Measurements from ENCODE around the gene MYOF.
"Not testable (repeated sequence)": the region's sequence is repeated elsewhere in the genome, so short reads cannot be mapped to it uniquely, and the experiment has no call there.

Gene MYOF

GRCh38 chr10:93437086-93437945 lies 44.8 kb downstream of the MYOF start:
- in situ Hi-C loops (cut with MboI; ENCODE audit: low pct_unique_long_range_greater_than_20kb, low sequenced_read_pairs) = no loop called here
- DNase-seq = peak; percentile 63

DNA sequence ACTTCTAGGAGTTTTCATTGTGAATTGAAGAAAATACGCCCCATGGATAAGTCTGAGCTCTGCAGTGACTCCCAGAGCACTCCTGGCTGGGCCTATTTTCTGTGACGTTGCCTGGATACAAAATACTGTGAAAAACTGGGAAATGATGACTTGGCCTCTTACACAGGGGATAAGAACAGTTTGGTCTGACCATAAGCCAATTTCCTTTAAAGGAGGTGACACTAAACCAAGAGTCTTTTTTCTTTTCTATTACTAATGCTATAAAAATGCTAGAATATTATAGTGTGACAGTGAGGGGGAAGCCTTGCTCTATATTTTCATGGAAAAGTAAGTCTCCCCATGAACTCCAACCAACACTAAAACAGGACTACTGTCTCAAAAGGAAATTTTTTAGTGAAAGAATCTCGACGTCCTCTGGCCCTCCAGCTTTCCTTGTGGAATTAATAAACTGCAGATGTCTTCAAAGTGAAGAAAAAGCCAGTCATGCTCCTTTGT lies 45.5 kb downstream of the MYOF start:
- peak; percentile 43 for DNase-seq
- in situ Hi-C loops (cut with MboI; ENCODE audit: low pct_unique_long_range_greater_than_20kb, low sequenced_read_pairs) = no loop called here

DNA sequence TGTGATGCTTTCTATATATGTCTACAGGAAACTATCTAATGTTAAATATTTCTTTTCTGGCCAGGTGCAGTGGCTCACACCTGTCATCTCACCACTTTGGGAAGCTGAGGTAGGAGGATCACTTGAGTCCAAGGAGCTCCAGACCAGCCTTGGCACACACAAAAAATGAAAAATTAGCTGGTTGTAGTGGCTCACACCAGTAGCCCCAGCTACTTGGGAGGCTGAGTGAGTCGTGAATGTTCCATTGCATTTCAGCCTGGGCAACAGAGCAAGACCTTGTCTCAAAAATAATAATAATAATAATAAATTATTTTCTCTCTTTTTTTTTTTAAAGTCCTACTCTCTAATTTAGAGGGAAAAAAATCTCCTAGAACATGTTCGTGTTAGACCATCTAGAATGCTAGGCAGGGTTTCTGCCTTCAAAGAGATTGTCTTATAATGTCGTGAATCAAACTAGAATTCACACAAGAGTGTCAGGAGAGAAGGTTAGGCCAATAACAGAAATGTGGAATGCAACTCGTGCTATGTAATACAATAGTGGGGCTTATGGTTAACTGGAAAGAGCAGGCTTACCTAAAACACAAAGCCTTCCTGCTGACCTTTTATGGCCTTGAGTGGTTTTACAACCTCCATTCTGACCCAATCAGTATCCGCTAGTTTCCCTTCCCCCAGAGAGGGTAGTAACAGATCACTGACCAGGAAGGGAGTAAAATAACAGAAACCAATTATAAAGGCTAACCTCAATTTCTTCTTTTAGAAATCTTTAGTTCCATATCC lies 46.3 kb downstream of the MYOF start:
- in situ Hi-C loops (cut with MboI; ENCODE audit: low pct_unique_long_range_greater_than_20kb, low sequenced_read_pairs) = no loop called here
- DNase-seq = peak; percentile 71

DNA sequence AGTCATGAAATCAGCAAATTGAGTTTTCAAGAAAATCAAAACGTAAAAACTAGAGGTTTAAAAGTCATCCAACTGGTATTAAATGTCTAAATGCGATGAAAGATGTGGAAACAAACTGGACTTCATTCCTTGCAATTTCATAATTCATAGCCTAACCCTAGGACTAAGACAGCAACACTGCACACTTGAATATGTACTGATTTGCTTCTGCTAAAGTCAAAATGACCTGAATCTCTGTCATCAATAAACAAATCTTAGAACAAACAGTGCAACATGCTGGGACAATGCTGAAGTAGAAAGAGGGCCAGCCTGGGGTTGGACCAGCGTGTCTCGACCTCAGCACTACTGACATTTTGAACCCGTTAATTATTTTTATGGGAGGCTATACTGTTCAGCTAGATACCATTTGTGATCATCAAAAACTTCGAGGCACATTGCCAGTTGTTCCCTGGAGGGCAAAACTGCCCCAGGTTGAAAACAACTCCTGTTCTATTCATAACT lies 47.1 kb downstream of the MYOF start:
- DNase-seq = no peak
- in situ Hi-C loops (cut with MboI; ENCODE audit: low pct_unique_long_range_greater_than_20kb, low sequenced_read_pairs) = no loop called here

- no peak for DNase-seq
- in situ Hi-C loops (cut with MboI; ENCODE audit: low pct_unique_long_range_greater_than_20kb, low sequenced_read_pairs) = no loop called here
Observed at GRCh38 chr10:93431361-93431760, 50.8 kb downstream of the MYOF start.

GRCh38 chr10:93425861-93426260 lies 56.3 kb downstream of the MYOF start:
- DNase-seq = no peak
- in situ Hi-C loops (cut with MboI; ENCODE audit: low pct_unique_long_range_greater_than_20kb, low sequenced_read_pairs) = no loop called here

- in situ Hi-C loops (cut with MboI; ENCODE audit: low pct_unique_long_range_greater_than_20kb, low sequenced_read_pairs) = no loop called here
- DNase-seq = no peak
Observed at GRCh38 chr10:93422118-93422517, 60.0 kb downstream of the MYOF start.

DNA sequence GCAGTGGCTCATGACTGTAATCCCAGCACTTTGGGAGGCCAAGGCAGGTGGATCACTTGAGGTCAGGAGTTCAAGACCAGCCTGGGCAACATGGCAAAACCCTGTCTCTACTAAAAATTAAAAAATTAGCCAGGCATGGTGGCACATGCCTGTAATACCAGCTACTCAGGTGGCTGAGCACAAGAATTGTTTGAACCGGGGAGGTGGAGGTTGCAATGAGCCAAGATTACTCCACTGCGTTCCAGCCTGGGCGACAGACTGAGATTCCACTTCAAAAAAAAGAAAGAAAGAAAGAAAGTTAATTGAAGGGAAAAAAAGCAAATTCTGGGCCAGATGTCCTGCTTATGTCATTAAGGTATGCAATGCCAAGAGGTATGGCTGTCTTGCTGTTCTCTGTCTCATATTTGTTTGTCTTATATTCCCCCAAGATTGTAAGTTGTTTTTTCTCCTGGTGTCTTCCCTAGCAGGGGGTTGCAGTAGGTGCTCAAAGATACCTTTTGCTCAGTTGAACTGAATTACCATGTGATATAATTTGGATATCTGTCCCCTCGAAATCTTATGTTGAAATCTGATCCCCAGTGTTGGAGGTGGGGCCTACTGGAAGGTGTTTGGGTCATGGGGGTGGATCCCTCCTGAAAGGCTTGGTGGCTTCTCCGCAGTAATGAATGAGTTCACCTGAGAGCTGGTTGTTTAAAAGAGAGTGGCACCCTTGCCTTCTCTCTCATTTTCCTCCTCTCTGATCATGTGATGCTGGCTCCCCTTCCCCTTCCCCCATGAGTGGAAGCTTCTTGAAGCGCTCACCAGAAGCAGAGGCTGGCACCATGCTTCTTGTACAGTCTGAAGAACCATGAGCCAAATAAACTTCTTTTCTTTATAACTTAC lies 60.9 kb downstream of the MYOF start:
- DNase-seq = no peak
- in situ Hi-C loops (cut with MboI; ENCODE audit: low pct_unique_long_range_greater_than_20kb, low sequenced_read_pairs) = no loop called here

- DNase-seq = no peak
- in situ Hi-C loops (cut with MboI; ENCODE audit: low pct_unique_long_range_greater_than_20kb, low sequenced_read_pairs) = no loop called here
Observed at GRCh38 chr10:93420091-93420490, 62.0 kb downstream of the MYOF start.

GRCh38 chr10:93419016-93419415 lies 63.1 kb downstream of the MYOF start:
- in situ Hi-C loops (cut with MboI; ENCODE audit: low pct_unique_long_range_greater_than_20kb, low sequenced_read_pairs); DNase-seq: not testable (repeated sequence)

- in situ Hi-C loops (cut with MboI; ENCODE audit: low pct_unique_long_range_greater_than_20kb, low sequenced_read_pairs) = no loop called here
- DNase-seq = no peak
Observed at GRCh38 chr10:93417921-93418320, 64.2 kb downstream of the MYOF start.

DNA sequence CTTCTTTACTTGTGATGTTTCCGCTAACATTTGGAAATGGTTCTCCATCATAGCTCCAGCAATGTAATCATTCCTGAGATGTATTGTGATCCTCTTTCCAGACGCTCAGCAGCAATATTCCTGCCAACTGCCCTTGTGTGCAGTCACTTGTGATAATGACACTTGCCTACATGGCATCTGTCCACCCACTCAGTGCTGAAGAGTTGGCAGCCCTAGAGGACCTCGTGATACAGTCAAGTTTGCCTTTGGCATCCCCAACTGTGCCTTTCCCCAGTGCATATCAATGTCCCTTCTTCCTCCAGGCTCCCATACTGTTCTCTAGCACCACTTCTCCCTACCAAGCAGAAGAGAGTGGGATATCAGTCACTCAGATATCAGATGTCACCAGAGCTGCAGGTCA lies 64.9 kb downstream of the MYOF start:
- in situ Hi-C loops (cut with MboI; ENCODE audit: low pct_unique_long_range_greater_than_20kb, low sequenced_read_pairs) = no loop called here
- DNase-seq = no peak

- DNase-seq = no peak
- in situ Hi-C loops (cut with MboI; ENCODE audit: low pct_unique_long_range_greater_than_20kb, low sequenced_read_pairs) = no loop called here
Observed at GRCh38 chr10:93416824-93417223, 65.3 kb downstream of the MYOF start.

DNA sequence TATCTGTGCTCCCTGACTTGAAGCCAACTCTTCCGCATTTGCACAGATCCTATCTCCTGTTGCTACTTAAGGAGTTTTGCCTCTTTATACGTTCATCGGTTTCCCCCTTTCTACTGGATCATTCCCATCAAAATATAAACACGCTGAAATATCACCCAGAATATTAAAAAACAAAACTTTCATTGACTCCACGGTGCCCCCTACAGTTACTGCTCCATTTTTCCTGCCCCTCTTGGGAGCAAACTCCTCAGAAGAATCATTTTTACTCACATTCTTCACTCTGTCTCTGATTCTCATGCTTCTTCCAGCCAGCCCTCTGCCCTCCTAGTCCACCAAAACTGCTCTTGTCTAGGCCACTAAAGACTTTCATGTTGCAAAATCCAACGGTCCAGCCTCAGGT lies 66.4 kb downstream of the MYOF start:
- no peak for DNase-seq
- in situ Hi-C loops (cut with MboI; ENCODE audit: low pct_unique_long_range_greater_than_20kb, low sequenced_read_pairs) = no loop called here

GRCh38 chr10:93413252-93413689 lies 68.9 kb downstream of the MYOF start:
- in situ Hi-C loops (cut with MboI; ENCODE audit: low pct_unique_long_range_greater_than_20kb, low sequenced_read_pairs) = no loop called here
- peak; percentile 89 for DNase-seq

- peak; percentile 84 for DNase-seq
- in situ Hi-C loops (cut with MboI; ENCODE audit: low pct_unique_long_range_greater_than_20kb, low sequenced_read_pairs) = no loop called here
Observed at GRCh38 chr10:93412801-93413200, 69.3 kb downstream of the MYOF start.

GRCh38 chr10:93410697-93411348 lies 71.3 kb downstream of the MYOF start:
- in situ Hi-C loops (cut with MboI; ENCODE audit: low pct_unique_long_range_greater_than_20kb, low sequenced_read_pairs) = no loop called here
- no peak for DNase-seq

DNA sequence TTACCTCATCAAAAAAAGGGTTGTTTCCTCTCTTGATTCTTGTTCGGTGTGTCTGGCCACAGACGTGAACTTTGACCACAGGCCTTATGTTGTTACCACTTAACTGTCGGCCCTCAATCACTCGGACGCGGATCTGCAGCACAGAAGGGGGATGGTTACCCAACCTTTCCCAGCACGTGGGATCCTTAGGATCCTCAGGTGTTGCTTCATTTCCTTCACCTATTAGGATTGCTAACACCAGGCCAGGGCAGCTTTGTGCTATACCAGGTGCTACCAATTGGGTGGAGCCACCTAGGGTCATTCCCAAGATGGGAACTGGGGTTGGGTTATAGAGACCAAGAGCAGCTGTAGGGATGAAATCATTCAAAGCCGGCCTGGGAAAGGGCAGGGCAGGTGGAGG lies 73.4 kb downstream of the MYOF start:
- in situ Hi-C loops (cut with MboI; ENCODE audit: low pct_unique_long_range_greater_than_20kb, low sequenced_read_pairs) = no loop called here
- no peak for DNase-seq
